NCI-H2196 treated with DMSO at 0.1 percent for 48 hours (cell line): Measurements from ENCODE around the gene ENO4.

Experiments used
- DNase-seq: peaks from one replicate; lab custom pipeline; 2025; ENCODE audit not compliant: unreplicated experiment; lab: John Stamatoyannopoulos, UW

The ENO4 gene

DNA sequence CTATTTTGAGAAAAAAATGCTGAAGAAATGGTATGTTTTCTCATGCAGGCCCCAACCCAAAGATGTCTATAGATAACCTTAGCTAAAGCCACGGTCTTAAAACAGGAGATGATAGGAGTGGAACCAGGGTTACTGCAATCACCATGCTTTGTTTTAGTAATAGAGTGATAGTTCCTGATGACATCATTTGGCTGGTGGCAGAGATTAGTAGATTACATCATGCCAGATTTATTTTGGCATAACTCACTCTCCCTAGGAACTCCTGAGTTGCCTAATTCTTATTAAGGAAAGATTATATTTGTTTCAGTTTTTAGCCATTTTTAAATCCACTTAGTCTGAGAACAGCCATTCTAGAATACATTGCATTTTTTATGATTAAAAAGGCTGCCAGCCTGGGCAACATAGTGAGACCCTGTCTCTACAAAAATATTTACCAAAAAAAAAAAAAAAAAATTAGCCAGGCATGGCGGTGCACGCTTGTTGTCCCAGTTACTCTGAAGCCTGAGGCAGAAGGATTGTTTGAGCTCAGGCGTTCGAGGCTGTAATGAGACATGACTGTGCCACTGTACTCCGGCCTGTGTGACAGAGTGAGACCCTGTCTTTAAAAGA is 17.8 kb downstream of the ENO4 start:
- no peak for DNase-seq

DNA sequence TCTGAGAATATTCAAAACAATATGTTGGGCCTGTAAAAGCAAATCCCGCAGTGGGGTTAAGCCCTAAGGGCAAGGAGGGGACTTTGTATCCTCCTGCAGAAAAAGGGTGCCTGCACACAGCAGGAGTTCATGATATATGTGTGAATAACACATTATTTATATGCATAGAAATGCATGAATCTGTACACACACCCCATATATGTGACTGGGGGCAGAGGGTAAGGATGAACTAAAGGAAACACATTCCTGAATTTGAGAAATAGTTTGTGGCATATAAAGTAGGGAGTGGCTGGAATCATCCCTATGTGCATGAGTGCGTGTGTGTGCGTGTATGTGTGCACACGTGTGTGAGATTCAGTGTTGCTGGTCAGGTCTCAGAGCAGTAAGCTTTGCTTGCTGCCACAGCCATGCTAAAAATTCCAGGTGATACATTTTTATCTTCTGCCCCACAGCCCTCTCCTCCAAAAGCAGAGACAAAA is 18.9 kb downstream of the ENO4 start:
- DNase-seq = no peak

DNA sequence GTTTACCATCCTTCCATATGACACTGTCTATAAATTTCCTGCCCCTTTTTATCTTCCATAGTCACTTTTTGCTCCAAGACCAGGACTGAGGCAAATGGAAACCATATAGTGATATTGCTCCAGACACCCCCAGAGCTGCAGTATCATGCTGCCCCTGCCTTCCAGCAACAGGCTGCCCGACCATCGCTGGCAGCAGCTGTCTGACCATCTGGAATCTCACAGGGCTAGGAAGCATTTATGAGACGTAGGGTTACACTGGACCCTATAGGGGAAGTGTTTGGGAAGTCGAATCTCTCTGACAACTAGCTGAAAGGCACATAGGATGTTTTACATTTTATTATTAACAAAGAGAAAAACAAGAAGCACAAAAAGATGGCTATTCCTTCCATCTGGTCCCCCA is 19.4 kb downstream of the ENO4 start:
- DNase-seq = no peak

DNA sequence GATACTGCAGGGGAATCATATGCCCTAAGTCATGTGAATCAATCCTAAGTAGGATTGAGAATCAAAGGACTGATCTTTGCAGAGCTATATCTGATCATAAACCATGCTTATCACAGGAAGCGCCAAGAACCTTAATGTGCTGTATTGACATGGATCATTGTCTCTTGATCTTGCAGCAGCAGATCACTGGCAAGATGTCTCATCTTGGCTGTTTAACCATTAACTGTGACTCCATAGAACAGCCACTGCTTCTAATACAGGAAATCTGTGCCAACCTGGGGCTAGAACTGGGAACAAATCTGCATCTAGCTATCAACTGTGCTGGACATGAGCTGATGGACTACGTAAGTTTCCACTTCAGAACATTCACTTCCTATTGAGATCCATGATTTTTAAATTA is 21.6 kb downstream of the ENO4 start:
- DNase-seq = no peak

DNA sequence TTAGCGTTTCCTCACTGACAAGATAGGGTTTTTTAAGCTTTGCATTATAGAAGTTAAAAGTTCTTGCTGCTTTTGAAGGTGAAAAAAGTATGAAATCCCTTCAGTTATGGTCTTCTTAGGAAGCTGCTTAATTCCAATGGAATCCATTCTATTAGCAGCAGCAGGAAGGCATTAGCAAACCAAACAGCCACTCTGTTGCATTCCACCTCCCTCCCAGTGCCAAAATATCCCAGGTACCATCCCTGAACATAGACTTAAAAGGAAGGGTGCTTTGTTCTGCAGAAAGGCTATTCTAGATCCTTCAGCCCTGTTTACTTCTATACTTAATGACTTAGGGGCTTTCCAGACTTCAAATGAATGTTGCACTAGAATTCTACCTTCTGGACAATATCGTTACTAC is 23.8 kb downstream of the ENO4 start:
- DNase-seq = no peak

DNA sequence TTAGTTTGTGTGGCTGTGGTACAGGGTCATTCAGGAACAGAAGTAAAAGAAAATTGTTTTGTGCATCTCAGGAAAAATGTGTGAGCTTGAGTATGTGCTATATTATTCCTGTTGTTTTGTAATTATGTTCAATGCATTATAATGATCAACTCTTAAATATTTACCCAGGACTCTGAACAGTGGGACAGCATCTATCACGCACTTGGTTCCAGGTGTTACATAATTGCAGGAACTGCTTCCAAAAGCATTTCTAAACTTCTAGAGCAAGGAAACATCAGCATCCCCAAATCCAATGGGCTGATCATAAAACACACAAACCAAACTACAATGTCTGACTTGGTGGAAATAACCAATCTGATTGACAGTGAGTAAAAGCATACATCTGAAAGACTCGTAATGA is 26.6 kb downstream of the ENO4 start:
- no peak for DNase-seq

DNA sequence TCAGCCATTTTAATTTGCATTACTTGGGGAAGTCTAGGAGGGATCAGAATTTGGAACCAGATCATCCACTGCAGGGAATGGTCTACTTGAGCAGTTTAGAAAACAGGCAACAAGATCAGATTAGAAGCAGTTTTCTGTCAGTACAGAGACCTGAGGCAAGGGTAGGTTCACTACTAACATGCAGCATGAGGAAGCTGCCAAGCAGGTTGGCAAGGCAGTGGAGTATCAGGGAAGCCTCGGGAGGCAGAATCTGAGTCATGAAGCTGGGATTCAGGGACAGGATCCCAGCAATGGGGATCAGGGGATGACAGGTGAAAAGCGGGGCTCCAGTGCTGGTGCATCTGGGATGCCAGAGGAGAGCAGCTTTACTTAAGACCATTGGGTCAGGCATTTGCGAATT is 28.1 kb downstream of the ENO4 start:
- no peak for DNase-seq

DNA sequence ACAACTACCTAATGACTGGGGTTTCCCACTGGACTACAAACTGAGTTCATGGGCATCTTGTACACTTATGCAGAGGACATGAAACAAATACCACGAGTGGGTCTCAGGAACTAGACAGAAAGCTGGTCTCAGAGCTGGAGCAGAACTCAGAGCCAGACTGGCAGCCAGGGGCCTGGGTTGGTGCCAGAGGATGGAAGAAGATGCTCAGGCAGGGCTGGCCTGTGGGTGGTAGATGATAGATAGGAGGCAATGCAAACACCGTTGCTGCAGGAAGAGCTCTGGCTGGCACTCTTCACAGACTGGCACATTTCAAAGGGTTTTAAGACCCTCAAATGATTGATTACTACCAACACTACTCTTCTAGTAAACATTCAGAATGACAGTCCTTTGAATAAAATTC is 28.8 kb downstream of the ENO4 start:
- no peak for DNase-seq

DNA sequence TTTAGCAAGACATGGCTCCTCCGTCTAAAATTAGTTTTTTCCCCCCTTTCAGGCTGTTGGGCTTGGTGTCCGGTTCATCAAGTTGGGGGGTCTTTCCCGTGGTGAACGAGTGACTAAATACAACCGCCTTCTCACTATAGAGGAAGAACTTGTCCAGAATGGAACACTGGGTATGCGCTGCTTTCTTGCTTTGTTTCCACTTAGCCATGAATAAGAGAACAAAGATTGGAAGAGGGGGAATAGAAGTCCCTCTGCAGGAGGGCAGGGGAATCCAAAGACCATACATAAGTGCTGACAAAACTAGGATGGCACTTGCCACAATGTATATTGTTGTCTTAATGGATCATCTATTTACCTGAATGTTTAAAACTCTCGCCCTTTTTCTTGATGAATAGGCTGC is 30.5 kb downstream of the ENO4 start:
- no peak for DNase-seq

DNA sequence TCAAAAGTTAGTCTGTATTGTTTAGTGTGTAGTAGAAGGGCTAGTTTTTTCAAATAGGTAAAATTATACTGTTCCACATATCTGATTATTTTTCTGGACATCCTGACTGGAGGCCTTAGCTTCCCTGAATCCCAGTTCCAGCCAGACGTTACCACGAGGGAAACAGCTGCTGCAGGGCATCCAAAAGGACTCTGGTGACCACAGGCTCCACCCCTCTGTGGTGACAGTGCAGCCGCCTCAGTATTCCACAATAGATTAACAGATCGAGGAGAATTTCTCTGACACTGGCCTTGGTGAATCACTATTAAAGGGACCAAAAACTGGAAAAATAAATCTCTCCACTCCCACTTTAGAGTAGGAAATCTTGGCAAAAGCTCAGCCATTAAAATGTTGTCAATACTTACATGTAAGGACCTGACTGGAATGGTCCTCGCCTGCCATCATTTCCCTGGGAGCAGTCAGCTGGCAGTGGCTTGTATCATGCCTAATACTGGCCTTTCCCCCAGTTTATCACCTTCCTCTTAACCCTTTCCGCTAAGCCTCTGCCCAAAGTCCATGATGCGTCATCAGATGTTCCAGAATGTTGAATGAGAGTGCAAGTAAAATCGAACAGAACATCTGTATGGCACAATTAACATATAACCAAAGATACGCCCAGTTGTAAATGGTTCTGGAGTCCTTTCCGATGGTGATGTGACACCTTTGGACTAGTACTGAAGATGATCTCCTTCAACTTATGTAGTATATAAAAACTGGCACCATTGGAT is 31.6 kb downstream of the ENO4 start:
- DNase-seq = no peak

DNA sequence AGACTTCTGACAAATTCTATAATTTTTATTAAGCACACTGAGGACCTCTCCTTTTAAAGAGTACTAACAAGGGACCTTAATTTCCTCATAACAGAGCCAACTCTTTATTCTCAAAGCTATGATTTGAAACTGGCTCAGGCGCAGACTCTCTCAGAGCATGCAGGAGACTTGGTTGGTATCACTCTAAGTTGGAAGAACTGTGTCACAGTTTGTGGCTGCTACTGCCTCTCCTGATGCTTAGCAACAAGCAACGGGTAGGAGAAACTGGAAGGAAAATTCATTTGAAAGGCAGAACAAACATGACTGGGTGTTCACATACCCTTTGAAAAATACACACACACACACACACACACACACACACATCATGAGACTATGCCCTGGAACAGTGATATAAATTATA is 33.3 kb downstream of the ENO4 start:
- no peak for DNase-seq

DNA sequence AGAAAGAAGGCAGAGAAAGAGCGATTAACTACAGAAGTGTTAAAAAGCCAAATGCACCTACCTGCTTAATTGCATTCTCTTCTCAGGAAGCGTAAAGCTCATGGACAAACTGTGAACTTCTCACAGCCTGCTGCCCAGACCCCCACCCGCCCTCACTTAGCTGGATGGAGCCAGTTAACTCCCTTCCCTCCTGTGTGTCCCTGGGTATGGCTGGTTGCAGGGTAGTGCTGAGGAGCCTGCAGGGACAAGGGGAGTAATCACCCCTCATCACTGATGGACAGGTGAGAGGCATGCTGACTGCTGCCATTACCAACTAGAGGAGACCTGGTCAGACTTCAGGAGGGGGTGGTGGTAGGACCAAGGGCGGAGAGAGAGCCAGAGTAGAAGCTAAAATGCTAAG is 37.5 kb downstream of the ENO4 start:
- DNase-seq = no peak

DNA sequence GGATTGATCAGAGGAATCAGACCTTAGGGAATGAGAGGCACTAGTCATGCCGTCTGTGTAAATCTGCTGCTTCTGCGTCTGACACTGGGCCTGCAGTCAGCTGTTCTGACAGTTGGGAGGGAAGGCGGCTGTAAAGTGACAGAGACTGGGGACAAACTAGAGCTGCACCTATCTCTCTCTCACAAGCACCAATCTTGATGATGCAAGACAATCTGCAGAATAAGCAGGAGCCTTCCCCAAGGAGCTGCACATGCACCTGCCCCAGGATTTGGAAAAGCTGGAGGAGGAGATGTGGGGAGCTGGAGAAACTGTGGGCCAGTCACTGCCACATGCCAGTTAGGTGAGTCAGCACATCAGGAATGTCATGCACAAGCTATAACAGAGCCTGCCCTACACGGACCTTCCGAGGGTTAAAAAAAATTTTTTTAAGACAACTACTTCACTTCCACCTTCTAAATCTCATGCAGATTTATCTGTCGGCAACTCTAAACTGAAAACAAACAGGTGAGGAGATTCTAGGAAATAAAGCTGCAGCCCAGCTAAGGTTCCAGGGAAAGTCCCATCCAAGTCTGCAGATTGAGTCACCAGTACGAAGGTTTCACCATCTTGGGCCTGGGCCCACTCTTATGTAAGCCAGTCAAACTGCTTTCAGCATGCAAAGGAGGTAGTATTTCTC is 39.2 kb downstream of the ENO4 start:
- no peak for DNase-seq

DNA sequence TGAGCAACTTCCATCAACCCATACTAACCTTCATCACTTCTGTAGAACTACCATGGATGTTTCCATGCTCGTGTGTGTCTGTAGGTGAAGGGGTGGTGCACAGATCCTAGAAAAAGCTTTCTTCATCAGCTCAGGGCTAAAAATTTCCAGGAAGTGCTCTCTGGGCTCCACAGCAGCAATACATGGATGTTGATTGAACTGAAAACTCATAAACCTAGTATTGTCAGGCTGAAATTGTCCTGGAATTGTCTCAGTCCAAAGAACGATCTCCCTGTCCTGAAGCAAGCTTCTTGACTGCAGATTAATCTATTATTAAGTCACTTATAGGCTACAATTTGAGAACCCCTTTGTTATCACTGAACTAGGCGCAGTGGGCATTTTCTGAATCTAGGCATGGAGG is 39.8 kb downstream of the ENO4 start:
- no peak for DNase-seq

DNA sequence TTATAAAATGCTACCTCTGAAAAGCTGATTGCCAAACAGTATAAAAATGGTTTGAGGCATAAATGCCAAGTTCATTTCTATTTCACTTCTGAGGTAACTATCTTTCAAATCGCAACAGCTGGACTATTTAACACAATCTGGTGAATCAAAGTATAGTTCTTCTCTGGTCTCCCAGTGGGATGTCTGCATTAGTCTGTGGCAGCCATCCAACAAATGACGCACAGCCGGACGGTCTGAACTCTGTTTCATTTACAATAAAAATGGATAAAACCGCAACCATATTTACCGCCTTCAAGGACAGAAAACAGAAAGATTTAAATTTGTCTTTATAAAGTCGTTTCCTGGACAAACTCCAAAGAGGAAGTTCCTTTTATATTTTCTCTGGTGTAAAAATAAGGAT is 41.9 kb downstream of the ENO4 start:
- no peak for DNase-seq

DNA sequence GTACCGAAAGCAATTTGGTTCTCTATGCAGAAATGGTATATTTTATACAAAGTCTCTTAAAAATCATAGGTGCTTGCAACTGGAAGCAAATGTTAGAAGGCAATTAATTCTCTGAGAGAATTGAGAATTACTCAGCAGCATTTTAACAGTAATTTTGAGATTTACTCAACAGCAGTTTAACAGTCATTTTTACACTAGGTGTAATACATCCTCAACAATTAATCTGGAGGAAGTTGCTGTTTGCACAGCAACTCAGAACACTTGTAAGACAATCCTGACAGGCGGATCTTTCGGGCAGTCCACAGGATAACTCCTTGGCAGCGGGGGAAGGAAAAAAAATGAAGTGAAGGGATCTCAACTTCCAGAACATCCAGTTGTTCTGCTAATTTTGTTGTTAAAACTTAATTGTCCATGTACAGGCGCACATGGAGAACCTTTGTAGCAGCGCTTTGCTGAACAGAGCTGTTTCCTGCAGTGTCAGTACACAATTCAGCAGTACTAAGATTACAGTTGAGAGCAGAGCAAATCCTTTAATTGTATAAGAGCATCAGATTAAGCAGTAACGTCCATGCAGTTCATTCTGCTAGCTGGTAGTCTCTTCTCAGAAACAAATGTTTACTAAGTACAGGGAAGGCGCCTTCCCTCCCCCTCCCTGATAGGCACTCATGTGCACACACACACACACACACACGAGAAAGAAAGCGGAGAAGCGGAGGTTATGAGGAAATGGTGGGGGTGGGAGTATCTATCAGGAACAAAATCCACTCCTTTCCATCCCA is 43.8 kb downstream of the ENO4 start:
- no peak for DNase-seq

DNA sequence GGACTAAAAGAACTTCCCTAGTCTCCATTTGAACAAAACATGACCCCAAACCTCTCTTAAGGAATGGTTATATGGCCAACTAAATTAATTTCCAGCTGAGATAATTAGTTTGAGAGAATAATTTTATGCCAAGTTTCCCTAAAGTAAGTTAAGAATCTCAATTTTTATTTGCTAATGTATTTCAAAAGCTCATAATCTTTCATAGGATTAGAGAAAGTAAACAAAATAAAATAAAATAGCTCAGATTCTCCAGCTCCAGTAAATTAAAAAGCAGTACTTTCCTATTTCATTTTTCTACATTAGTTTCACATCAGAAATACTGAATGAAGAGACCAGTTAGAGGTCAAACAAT is 44.4 kb downstream of the ENO4 start:
- no peak for DNase-seq

DNA sequence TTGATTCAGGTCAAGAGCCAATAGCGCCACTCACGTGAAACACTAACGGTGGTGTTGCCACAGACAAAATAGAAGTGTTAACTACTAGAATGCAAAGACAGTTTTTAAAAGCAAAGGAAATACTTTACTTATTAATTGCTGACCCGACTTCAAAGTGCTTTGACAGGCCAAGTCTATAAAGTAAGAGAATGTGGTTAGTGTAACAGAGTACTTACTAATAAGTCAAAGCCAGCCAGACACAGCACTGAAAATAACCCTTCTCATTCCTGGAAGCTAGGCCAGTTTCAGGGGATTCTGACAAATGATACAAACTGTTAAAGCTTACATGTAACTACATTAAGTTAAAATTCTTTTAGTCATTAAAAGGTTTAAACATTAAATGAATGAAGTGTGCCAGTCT is 50.3 kb downstream of the ENO4 start:
- DNase-seq = no peak

DNA sequence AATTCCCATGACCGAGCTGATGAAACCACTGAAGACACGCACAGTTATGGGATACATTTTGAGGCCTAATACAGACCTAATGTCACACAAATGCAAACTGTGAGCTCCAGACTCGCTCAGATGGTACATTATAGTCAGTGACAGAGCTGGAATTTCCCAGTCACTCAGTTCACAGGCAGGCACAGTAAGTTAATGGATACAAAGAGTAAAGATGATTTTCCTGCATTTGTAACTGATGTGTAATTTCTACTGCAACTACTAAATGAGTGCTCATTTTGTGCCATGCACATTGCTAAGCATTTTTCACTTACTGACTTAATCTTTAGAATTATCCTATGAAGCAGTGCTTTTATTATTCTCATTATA is 56.5 kb downstream of the ENO4 start:
- no peak for DNase-seq

DNA sequence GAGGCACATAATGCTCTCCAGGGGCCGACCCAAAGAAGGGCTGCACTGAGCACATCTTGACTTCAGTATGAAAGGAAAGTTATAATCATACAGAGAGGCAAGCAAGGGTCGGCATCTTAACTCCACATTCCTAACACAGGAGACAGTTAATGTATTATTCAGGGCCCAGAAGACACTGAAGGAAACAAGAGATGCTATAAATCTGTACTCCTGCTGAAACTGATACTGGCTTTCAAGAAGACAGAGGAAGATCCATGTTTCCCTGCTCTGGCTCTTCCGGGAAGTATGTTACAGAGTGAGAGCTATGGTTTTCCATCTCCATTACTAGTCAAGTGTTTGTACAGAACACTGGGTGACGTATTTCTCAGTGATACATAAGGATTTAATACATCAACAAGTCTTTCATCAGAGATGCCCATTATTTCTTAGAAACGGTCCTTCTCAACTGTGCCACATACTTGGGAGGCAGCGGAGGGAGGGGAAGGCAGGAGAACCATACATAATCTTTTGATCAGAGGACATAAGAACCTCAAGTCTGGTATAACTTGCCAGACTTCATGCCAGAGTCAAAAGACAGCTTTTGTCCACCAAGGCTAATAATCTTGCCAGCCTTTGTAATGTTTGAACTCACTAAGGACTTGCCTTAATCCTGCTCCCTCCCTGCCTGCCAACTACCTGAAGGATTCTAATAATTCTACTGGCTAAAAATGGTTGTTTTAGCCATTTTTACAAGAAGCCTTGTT is 58.1 kb downstream of the ENO4 start:
- DNase-seq = no peak

DNA sequence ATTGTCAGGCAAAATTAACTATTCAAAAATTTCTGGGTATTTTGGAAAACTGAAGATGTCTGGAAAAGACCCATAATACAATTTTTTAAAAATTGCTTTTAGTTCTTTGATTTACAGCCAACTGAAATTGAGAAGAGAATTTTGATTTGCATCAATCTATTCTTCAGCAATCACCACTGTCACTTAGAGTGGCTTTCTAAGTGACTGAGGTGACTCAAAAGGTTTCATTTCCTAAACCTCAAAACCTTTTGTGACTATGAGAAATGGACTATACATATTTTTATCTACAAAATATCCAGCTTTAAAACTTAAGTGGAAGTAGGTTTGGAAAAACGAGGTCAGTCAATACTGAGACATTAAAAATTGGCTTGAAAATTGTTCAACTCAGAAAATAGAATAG is 60.0 kb downstream of the ENO4 start:
- no peak for DNase-seq
